ENCODE results near the gene FKBP6. TPM values are rescaled to one million over a fixed set of nuclear protein-coding genes. Genes with fewer than 3 reads are reported as not detected.

FKBP6 gene
- total RNA-seq, 1 experiment from 2014 or later, result not detected

GRCh38 chr7:73329861-73330581, 2.1 kb downstream of the FKBP6 start:
- Histone ChIP-seq H2BK20ac (ENCODE audit: low read depth, low read length, poor library complexity, severe bottlenecking) (no peak overlapping the region), H3K9me3 (ENCODE audit: control insufficient read depth, low read depth, low read length) (no peaks in the 10 kb centered on the region), H3K4me2 (ENCODE audit: insufficient read depth, insufficient read length, low read length) (no peak overlapping the region), H2AFZ (ENCODE audit: low read length) (no peak overlapping the region), H2BK5ac (ENCODE audit: insufficient read length, low read length) (no peak overlapping the region), H3K27me3 (ENCODE audit: insufficient read depth, low read length) (no peaks in the 10 kb centered on the region), H4K5ac (ENCODE audit: insufficient read length, low read depth, low read length) (no peak overlapping the region), H3K27ac (ENCODE audit: insufficient read length, low read depth, low read length) (no peak overlapping the region), H3K4me1 (ENCODE audit: insufficient read depth, low read length) (0 out of 2 replicates have a peak, but pooled peaks cover 2% of the 10 kb centered on the region), H3T11ph (ENCODE audit: low read length) (no peak overlapping the region), H3K79me1 (ENCODE audit: insufficient read depth, low read depth, low read length, poor library complexity, severe bottlenecking) (no peaks in the 10 kb centered on the region), H4K8ac (replicated peaks; ENCODE audit: insufficient read length, low read depth, low read length) (no peak overlapping the region), H2AK5ac (ENCODE audit: insufficient read length, low read length) (no peak overlapping the region), H3K9ac (ENCODE audit: extremely low read depth, insufficient read length, low read length) (no peak overlapping the region), H2BK12ac (ENCODE audit: insufficient read length, low read depth, low read length) (no peak overlapping the region), H3K4ac (ENCODE audit: low read depth, low read length) (no peak overlapping the region), H4K91ac (ENCODE audit: insufficient read length, low read depth, low read length) (no peak overlapping the region), H3K23me2 (ENCODE audit: insufficient read length, low read depth, low read length, poor library complexity, severe bottlenecking) (no peaks in the 10 kb centered on the region), H2BK15ac (ENCODE audit: low read depth, low read length) (no peak overlapping the region), H3K18ac (ENCODE audit: insufficient read length, low read depth, low read length) (no peak overlapping the region), H3K23ac (ENCODE audit: insufficient read length, low read depth, low read length) (no peak overlapping the region), H2BK120ac (ENCODE audit: low read depth, low read length, poor library complexity, severe bottlenecking) (no peak overlapping the region), H3K79me2 (ENCODE audit: insufficient read depth, low read length) (no peaks in the 10 kb centered on the region), H3K56ac (ENCODE audit: insufficient read length, low read depth, low read length) (no peak overlapping the region), H4K20me1 (ENCODE audit: control insufficient read depth, insufficient read depth, insufficient read length) (no peaks in the 10 kb centered on the region), H3K14ac (ENCODE audit: insufficient read depth, low read length) (no peak overlapping the region; the same call in 1 of the 2 replicates)
- Mint-ChIP-seq H3K36me3 (ENCODE audit: insufficient read depth in 1 of 3, low read depth in 3 of 3) (no peaks in the 10 kb centered on the region), H3K9me3 (no peaks in the 10 kb centered on the region), H3K27ac (no peak overlapping the region), H3K27me3 (ENCODE audit: low read depth) (peaks cover 2% of the 10 kb centered on the region), H3K4me1 (peaks cover 12 to 24% of the 10 kb centered on the region in 2 experiments), H3K4me3 (no peak overlapping the region)
- TF ChIP-seq, protein P1, sequence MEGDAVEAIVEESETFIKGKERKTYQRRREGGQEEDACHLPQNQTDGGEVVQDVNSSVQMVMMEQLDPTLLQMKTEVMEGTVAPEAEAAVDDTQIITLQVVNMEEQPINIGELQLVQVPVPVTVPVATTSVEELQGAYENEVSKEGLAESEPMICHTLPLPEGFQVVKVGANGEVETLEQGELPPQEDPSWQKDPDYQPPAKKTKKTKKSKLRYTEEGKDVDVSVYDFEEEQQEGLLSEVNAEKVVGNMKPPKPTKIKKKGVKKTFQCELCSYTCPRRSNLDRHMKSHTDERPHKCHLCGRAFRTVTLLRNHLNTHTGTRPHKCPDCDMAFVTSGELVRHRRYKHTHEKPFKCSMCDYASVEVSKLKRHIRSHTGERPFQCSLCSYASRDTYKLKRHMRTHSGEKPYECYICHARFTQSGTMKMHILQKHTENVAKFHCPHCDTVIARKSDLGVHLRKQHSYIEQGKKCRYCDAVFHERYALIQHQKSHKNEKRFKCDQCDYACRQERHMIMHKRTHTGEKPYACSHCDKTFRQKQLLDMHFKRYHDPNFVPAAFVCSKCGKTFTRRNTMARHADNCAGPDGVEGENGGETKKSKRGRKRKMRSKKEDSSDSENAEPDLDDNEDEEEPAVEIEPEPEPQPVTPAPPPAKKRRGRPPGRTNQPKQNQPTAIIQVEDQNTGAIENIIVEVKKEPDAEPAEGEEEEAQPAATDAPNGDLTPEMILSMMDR (conservative IDR thresholded peaks at IDR 0.05), result no peak
- WGBS (ENCODE audit: extremely low coverage, insufficient read length, low lambda C conversion rate), result no CpG with 5 or more reads among the region's 11 CpGs
- no peak for DNase-seq
